ENCODE results near the gene PRKAR1B.

The PRKAR1B gene

DNA sequence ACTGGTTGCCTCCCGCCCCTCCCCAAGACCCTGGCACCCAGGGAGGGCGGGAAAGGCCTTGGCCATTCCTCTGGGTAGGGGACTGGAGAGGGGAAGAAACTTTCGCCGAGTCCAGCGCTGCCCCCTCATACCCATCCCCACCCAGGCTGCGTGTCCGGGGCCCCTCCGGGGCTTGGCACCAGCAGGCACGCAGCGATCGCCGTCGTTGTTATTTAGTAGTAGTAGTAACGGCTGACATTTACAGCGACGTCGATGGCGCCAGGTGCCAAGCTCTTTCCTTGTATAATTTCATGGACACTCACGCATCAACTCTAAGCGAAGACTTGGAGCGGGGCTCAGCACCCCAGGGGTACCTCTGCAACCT is 204.1 kb downstream of the PRKAR1B start:
- TF ChIP-seq EZH2phosphoT487 (IDR thresholded peaks at IDR 0.05; ENCODE audit: borderline replicate concordance) = no peak
- TF ChIP-seq, protein P1, sequence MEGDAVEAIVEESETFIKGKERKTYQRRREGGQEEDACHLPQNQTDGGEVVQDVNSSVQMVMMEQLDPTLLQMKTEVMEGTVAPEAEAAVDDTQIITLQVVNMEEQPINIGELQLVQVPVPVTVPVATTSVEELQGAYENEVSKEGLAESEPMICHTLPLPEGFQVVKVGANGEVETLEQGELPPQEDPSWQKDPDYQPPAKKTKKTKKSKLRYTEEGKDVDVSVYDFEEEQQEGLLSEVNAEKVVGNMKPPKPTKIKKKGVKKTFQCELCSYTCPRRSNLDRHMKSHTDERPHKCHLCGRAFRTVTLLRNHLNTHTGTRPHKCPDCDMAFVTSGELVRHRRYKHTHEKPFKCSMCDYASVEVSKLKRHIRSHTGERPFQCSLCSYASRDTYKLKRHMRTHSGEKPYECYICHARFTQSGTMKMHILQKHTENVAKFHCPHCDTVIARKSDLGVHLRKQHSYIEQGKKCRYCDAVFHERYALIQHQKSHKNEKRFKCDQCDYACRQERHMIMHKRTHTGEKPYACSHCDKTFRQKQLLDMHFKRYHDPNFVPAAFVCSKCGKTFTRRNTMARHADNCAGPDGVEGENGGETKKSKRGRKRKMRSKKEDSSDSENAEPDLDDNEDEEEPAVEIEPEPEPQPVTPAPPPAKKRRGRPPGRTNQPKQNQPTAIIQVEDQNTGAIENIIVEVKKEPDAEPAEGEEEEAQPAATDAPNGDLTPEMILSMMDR (conservative IDR thresholded peaks at IDR 0.05; ENCODE audit: low read length) = no peak
- Histone ChIP-seq H3K36me3 (ENCODE audit: insufficient read depth, low read length) (no peaks in the 10 kb centered on the region), H3K27me3 (ENCODE audit: insufficient read depth, low read length, poor library complexity, severe bottlenecking) (peaks cover 32% of the 10 kb centered on the region), H3K4me1 (ENCODE audit: insufficient read depth, low read length, poor library complexity, severe bottlenecking) (peaks cover 10% of the 10 kb centered on the region), H3K4me3 (ENCODE audit: low read length, poor library complexity, severe bottlenecking) (no peak overlapping the region), H3K9ac (ENCODE audit: low read depth, low read length, poor library complexity, severe bottlenecking) (no peak overlapping the region), H3K79me2 (ENCODE audit: insufficient read depth, low read length) (no peaks in the 10 kb centered on the region), H3K9me2 (replicated peaks; ENCODE audit: low read depth, low read length) (no peaks in the 10 kb centered on the region), H3K9me3 (ENCODE audit: insufficient read depth, low read depth, low read length) (no peaks in the 10 kb centered on the region), H3F3A (ENCODE audit: low read depth) (no peaks in the 10 kb centered on the region), H2AFZ (ENCODE audit: low read length) (no peak overlapping the region), H4K20me1 (ENCODE audit: insufficient read depth, low read length, poor library complexity, severe bottlenecking) (peaks cover 5% of the 10 kb centered on the region), H3K4me2 (ENCODE audit: low read depth, low read length, poor library complexity, severe bottlenecking) (no peak overlapping the region)

DNA sequence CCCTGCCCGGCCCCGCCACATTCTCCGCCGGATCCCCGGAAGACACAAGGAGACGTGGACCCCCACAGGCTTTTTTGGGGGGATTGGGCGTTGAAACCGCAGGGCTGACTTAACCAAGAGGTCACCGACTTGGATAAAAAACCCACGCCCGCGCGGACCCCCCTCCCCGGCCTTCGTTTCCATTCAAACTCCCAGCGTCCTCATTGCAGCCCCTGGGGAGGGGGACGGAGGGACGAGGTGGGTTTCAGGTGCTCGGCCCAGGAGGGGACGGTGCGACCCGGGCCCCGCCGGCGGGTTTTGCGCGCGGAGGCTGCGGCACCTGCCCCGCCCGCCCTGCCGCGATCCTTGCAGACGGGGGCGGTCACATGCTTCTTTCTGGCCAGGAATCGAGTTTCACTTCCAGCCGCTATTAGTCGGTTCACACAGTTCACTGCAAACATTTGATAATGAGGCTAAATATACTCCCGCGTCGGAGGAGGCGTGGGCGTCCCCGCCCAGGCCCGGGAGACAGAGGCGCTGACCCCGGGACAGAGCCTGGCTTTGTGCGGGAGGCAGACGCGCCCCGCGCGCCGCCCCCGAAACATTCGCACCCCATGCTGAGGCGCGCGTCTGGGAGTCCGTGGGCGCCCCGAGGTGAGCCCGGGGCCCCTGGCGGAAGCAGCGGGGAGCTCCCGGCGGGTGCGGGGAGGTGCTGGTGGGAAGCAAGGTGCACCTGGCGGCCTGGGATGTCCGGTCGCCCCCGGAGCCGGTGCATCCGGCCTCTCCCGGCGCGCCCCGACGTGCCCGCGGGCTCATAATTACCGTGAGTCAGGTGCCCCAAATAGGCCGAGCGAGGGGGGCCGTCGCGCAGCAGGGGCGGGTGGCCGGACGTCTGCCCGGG is 204.8 kb downstream of the PRKAR1B start:
- Histone ChIP-seq H2AFZ (ENCODE audit: low read length) (no peak overlapping the region), H3K4me2 (ENCODE audit: low read depth, low read length, poor library complexity, severe bottlenecking) (peak overlapping the region; percentile 69), H3K27me3 (ENCODE audit: insufficient read depth, low read length, poor library complexity, severe bottlenecking) (peaks cover 36% of the 10 kb centered on the region), H4K20me1 (ENCODE audit: insufficient read depth, low read length, poor library complexity, severe bottlenecking) (peaks cover 5% of the 10 kb centered on the region), H3K4me3 (ENCODE audit: low read length, poor library complexity, severe bottlenecking) (peak overlapping the region; percentile 48), H3K9ac (ENCODE audit: low read depth, low read length, poor library complexity, severe bottlenecking) (no peak overlapping the region), H3K9me3 (ENCODE audit: insufficient read depth, low read depth, low read length) (no peaks in the 10 kb centered on the region), H3K36me3 (ENCODE audit: insufficient read depth, low read length) (no peaks in the 10 kb centered on the region), H3K9me2 (replicated peaks; ENCODE audit: low read depth, low read length) (no peaks in the 10 kb centered on the region), H3K79me2 (ENCODE audit: insufficient read depth, low read length) (no peaks in the 10 kb centered on the region), H3K4me1 (ENCODE audit: insufficient read depth, low read length, poor library complexity, severe bottlenecking) (peaks cover 10% of the 10 kb centered on the region), H3F3A (ENCODE audit: low read depth) (no peaks in the 10 kb centered on the region)
- no peak for TF ChIP-seq EZH2phosphoT487 (IDR thresholded peaks at IDR 0.05; ENCODE audit: borderline replicate concordance)
- TF ChIP-seq, protein P1 (conservative IDR thresholded peaks at IDR 0.05; ENCODE audit: low read length) = no peak

DNA sequence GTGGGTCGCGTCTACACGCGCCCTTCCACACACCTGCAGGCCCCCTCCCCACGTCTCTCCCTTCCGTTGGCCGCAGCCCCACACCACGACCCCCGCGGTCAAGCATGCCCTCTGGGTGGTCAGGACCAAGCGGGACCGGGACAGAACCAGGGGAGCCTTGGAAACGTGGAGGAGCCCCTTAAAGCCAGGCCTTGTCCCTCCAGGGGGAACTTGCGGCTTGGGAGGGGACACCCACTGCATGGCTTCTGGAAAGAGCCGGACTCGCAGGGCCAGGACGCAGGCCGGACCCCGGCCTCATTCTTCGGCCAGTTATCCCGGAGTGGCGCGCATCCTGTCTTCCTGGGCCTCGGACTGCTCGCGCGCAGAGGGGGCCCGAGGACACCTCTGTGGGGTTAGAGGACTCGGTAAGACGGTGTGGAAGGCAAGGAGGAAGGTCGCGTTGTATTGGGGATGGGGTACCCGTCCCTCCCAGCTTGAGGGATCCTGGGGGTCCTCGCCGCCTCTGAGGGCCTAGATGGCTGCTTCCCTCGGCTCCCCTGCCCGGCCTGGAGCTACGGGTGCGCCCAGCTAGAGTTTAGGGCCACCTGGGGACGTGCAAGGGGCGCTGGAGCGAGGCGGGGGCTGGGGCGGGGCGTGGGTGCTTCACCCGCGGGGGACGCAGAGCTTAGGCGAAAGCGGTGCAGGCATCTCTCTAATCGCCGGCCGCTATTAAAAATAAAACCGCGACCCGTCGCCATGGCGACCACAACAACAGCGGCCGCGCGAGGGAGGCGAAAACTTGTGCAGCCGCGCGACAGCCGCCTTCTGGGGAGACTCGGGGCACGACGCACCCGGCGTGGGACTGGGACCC is 205.6 kb downstream of the PRKAR1B start:
- Histone ChIP-seq H2AFZ (ENCODE audit: low read length) (no peak overlapping the region), H3K4me3 (ENCODE audit: low read length, poor library complexity, severe bottlenecking) (peak overlapping the region; percentile 48)

More for the DNA sequence above, 205.6 kb downstream of the PRKAR1B start:
- Histone ChIP-seq H3K9ac (ENCODE audit: low read depth, low read length, poor library complexity, severe bottlenecking) (no peak overlapping the region), H3K4me1 (ENCODE audit: insufficient read depth, low read length, poor library complexity, severe bottlenecking) (peaks cover 10% of the 10 kb centered on the region), H3K27me3 (ENCODE audit: insufficient read depth, low read length, poor library complexity, severe bottlenecking) (peaks cover 36% of the 10 kb centered on the region), H3K9me2 (replicated peaks; ENCODE audit: low read depth, low read length) (no peaks in the 10 kb centered on the region), H3K4me2 (ENCODE audit: low read depth, low read length, poor library complexity, severe bottlenecking) (peak overlapping the region; percentile 69), H3K9me3 (ENCODE audit: insufficient read depth, low read depth, low read length) (no peaks in the 10 kb centered on the region), H3F3A (ENCODE audit: low read depth) (no peaks in the 10 kb centered on the region), H3K36me3 (ENCODE audit: insufficient read depth, low read length) (no peaks in the 10 kb centered on the region), H4K20me1 (ENCODE audit: insufficient read depth, low read length, poor library complexity, severe bottlenecking) (peaks cover 5% of the 10 kb centered on the region), H3K79me2 (ENCODE audit: insufficient read depth, low read length) (no peaks in the 10 kb centered on the region)
- TF ChIP-seq EZH2phosphoT487 (IDR thresholded peaks at IDR 0.05; ENCODE audit: borderline replicate concordance) = no peak

Measured in Loucy (cell line).